NK-92 treated with Interleukin-12 subunit alpha and Interleukin-12 subunit beta, amount 100 ng/mL, for 24 hours (cell line): ENCODE data around the gene DGCR8.

Source experiments
- DNase-seq: peaks from one replicate; lab custom pipeline; 2025; lab: John Stamatoyannopoulos, UW

DGCR8 gene

GRCh38 chr22:20110359-20110985, 30.4 kb downstream of the DGCR8 start:
- no peak for DNase-seq

- no peak for DNase-seq
Observed at GRCh38 chr22:20111045-20111688, 31.1 kb downstream of the DGCR8 start.

GRCh38 chr22:20111689-20112622, 31.9 kb downstream of the DGCR8 start:
- DNase-seq: no peak

GRCh38 chr22:20112623-20113511, 32.8 kb downstream of the DGCR8 start:
- no peak for DNase-seq

GRCh38 chr22:20113551-20114310, 33.7 kb downstream of the DGCR8 start:
- no peak for DNase-seq

GRCh38 chr22:20114506-20115475, 34.8 kb downstream of the DGCR8 start:
- DNase-seq: no peak

GRCh38 chr22:20115691-20116375, 35.8 kb downstream of the DGCR8 start, which contains the start of gene RANBP1:
Gene RANBP1 (plus strand): TSS chr22:20116104. CDS start chr22:20116185, 81 bp downstream.
- no peak for DNase-seq

GRCh38 chr22:20116376-20116950, 36.4 kb downstream of the DGCR8 start:
- no peak for DNase-seq

- DNase-seq: peak; percentile 91
Observed at GRCh38 chr22:20116951-20117632, 37.1 kb downstream of the DGCR8 start, which contains the start of gene TRMT2A. Gene TRMT2A (minus strand): TSS chr22:20117226. CDS start chr22:20116906, 320 bp downstream.

GRCh38 chr22:20117633-20118299, 37.7 kb downstream of the DGCR8 start:
- peak; percentile 31 for DNase-seq

GRCh38 chr22:20118300-20119020, 38.4 kb downstream of the DGCR8 start:
- no peak for DNase-seq

- DNase-seq: no peak
Observed at GRCh38 chr22:20121856-20122415, 41.9 kb downstream of the DGCR8 start.

- DNase-seq: no peak
Observed at GRCh38 chr22:20123366-20124082, 43.5 kb downstream of the DGCR8 start.

- no peak for DNase-seq
Observed at GRCh38 chr22:20124083-20124787, 44.2 kb downstream of the DGCR8 start.
